HEK293 (cell line): Measurements from ENCODE around the gene ABR.

Experiments
- TCF7L2 ChIP-seq: IDR thresholded peaks from 2 replicates; pipeline ENCODE4 v1.6.1; 2011; ENCODE audit warnings: low read depth, mild to moderate bottlenecking, inconsistent platforms, low read length, moderate library complexity, borderline replicate concordance
- ZBTB1 ChIP-seq: fragments of 450-650 bp; formaldehyde crosslinking; IDR thresholded peaks from 2 replicates; pipeline ENCODE4 v1.5.1; 2016; ENCODE audit warnings: missing biosample characterization, missing genetic modification characterization
- ZNF24 ChIP-seq: fragments of 450-650 bp; formaldehyde crosslinking; IDR thresholded peaks from 2 replicates; pipeline ENCODE4 v1.5.1; 2016; ENCODE audit warnings: missing biosample characterization, missing genetic modification characterization
- TF ChIP-seq, protein P1 (sequence below): sonication (generic); formaldehyde crosslinking; IDR thresholded peaks from 2 replicates; pipeline ENCODE4 v1.8.1; 2022; ENCODE audit warnings: mild to moderate bottlenecking, moderate library complexity, missing genetic modification reagents

- TF ChIP-seq ZNF24 (no peak), TCF7L2 (no peak), ZBTB1 (no peak)
- TF ChIP-seq, protein P1, sequence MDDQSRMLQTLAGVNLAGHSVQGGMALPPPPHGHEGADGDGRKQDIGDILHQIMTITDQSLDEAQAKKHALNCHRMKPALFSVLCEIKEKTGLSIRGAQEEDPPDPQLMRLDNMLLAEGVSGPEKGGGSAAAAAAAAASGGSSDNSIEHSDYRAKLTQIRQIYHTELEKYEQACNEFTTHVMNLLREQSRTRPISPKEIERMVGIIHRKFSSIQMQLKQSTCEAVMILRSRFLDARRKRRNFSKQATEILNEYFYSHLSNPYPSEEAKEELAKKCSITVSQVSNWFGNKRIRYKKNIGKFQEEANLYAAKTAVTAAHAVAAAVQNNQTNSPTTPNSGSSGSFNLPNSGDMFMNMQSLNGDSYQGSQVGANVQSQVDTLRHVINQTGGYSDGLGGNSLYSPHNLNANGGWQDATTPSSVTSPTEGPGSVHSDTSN (CRISPR knock-in tag) = no peak
Measured at GRCh38 chr17:1203967-1204291, 24.1 kb upstream of the ABR start.
